Calu3 (cell line): ENCODE measurements around the gene QRICH2. TPM values are rescaled to one million over a fixed set of nuclear protein-coding genes. Genes with fewer than 3 reads are reported as not detected.
"Not testable (repeated sequence)": the region's sequence is repeated elsewhere in the genome, so short reads cannot be mapped to it uniquely, and the experiment has no call there.

ENCODE experiments used
- BruUV-seq: library from RNA; stranded (reverse); fragments of 400-500 nt; replicated peaks from 2 replicates; lab custom pipeline; 2021; lab: Mats Ljungman, UMichigan
- CTCF ChIA-PET: fragments of 300-600 bp; sonication (Branson Sonifier 250); formaldehyde crosslinking; loops from one replicate; lab custom pipeline; 2022; ENCODE audit warnings: antibody characterized with exemption; lab: Charles Lee
- DNase-seq: peaks from one replicate; pipeline ENCODE4 v3.0.0; 2022
- H3K27ac Mint-ChIP-seq: one replicate; pipeline ENCODE4 v1.8.0; 2022; ENCODE audit warnings: mixed read lengths; ENCODE audit not compliant: unreplicated experiment
- H3K27me3 Mint-ChIP-seq: one replicate; pipeline ENCODE4 v1.8.0; 2022; ENCODE audit warnings: mixed read lengths; ENCODE audit not compliant: unreplicated experiment
- H3K36me3 Mint-ChIP-seq: one replicate; pipeline ENCODE4 v1.8.0; 2022; ENCODE audit warnings: mild to moderate bottlenecking, moderate library complexity, mixed read lengths; ENCODE audit not compliant: insufficient read depth, unreplicated experiment
- H3K4me1 Mint-ChIP-seq: one replicate; pipeline ENCODE4 v1.8.0; 2022; ENCODE audit warnings: mild to moderate bottlenecking, low read depth, mixed read lengths; ENCODE audit not compliant: unreplicated experiment
- H3K4me3 Mint-ChIP-seq: one replicate; pipeline ENCODE4 v1.8.0; 2022; ENCODE audit warnings: mild to moderate bottlenecking, low read depth, moderate library complexity, mixed read lengths; ENCODE audit not compliant: unreplicated experiment
- H3K9me3 Mint-ChIP-seq: one replicate; pipeline ENCODE4 v1.8.0; 2022; ENCODE audit warnings: low read depth, mixed read lengths; ENCODE audit not compliant: unreplicated experiment
- CTCF ChIP-seq: fragments of 200-600 bp; IDR thresholded peaks from one replicate; pipeline ENCODE4 v1.8.0; 2022; ENCODE audit warnings: antibody characterized with exemption; ENCODE audit not compliant: unreplicated experiment
- intact Hi-C: fragments of 100-400 bp; cut with micrococcal nuclease; formaldehyde crosslinking; loops from one replicate; pipeline ENCODE4 v1.10.0; 2022; ENCODE audit not compliant: unreplicated experiment
- total RNA-seq: library from RNA; stranded (reverse); gene quantifications from 2 replicates; pipeline ENCODE4 v1.2.3, GENCODE V29; 2022

The QRICH2 gene
- total RNA-seq, 1 experiment from 2014 or later = 3.0 TPM

GRCh38 chr17:76312735-76313134 lies 4.7 kb upstream of the QRICH2 start:
- no TSS peak for BruUV-seq
- CTCF ChIA-PET = no interaction called here
- intact Hi-C loops = no loop called here
- no peak for DNase-seq
- no peak overlapping the region for H3K27ac Mint-ChIP-seq
- H3K9me3 Mint-ChIP-seq = no peaks in the 10 kb centered on the region
- H3K4me3 Mint-ChIP-seq = no peak overlapping the region
- H3K4me1 Mint-ChIP-seq = no peaks in the 10 kb centered on the region
- no peaks in the 10 kb centered on the region for H3K27me3 Mint-ChIP-seq
- peaks cover 16% of the 10 kb centered on the region for H3K36me3 Mint-ChIP-seq
- no peak for TF ChIP-seq CTCF

DNA sequence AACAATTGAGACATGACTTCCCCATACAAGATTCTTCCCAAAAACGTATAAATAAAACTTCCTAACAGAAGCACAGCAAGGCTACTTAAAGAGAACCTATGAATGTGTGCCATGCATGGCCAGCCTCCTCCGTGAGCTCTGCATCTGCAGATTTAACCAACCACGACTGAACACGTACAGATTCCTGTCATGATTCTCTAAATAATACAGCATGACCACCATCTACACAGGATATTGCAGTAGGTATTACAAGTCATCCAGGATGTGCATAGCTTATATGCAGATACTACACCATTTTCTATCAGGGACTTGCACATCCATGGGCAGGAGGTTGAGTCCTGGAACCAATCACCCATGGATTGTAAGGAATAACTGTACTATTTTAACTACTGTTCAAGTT lies 1.4 kb upstream of the QRICH2 start:
- no peak for DNase-seq
- Mint-ChIP-seq H3K9me3 (no peaks in the 10 kb centered on the region), H3K27ac (no peak overlapping the region), H3K4me3 (no peak overlapping the region), H3K36me3 (peaks cover 21% of the 10 kb centered on the region), H3K27me3 (no peaks in the 10 kb centered on the region), H3K4me1 (no peaks in the 10 kb centered on the region)
- CTCF ChIA-PET = interaction anchor here (0.7 kb wide), 1 partner anchor 186 kb away, joined by 5 read pairs; no protein-coding TSS in a partner anchor
- no peak for TF ChIP-seq CTCF
- intact Hi-C loops = no loop called here
- BruUV-seq = no TSS peak

DNA sequence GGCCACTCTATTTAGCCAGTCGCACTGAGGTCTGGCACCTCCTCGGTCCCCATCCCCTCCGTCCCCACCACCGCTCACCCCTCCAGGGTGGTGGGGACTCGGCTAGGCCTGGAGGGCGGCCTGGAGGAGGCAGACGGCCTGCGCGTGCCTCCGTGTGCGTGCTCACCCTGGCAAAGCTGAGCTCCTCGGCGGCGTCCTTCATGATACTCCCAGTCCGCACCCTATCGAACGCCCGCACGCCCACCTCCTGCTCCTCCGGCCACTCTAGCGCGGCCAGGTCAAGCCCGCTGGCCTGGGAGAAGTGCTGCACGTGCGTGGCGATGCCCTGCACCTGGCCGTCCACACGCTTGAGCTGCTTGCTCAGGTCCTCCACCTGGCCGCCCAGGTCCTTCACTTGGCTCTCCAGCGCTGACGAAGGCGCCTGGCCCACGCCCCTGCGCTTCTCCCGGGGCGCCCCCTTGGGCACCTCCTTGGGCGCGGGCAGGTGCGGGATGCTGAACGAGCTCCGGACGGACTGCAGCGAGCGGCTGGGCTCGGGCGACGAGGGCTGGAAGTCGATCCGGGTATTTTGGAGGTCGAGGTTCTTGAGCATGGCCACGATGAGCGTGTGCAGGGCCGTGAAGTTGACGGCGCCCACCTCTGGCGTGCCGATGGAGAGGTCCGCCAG lies 644 bp downstream of the QRICH2 start:
- H3K4me3 Mint-ChIP-seq = no peak overlapping the region
- BruUV-seq = no TSS peak
- peaks cover 21% of the 10 kb centered on the region for H3K36me3 Mint-ChIP-seq
- TF ChIP-seq CTCF = no peak
- H3K27ac Mint-ChIP-seq = no peak overlapping the region
- intact Hi-C loops = no loop called here
- CTCF ChIA-PET = interaction anchor here (0.6 kb wide), 1 partner anchor 88 kb away, joined by 3 read pairs; no protein-coding TSS in a partner anchor
- H3K9me3 Mint-ChIP-seq = no peaks in the 10 kb centered on the region
- H3K27me3 Mint-ChIP-seq = no peaks in the 10 kb centered on the region
- peaks cover 10% of the 10 kb centered on the region for H3K4me1 Mint-ChIP-seq
- no peak for DNase-seq

GRCh38 chr17:76305135-76305454 lies 3.0 kb downstream of the QRICH2 start:
- H3K27me3 Mint-ChIP-seq = not testable (repeated sequence)

More at GRCh38 chr17:76305135-76305454, 3.0 kb downstream of the QRICH2 start:
- H3K36me3 Mint-ChIP-seq = peaks cover 16% of the 10 kb centered on the region
- H3K4me1 Mint-ChIP-seq, H3K9me3 Mint-ChIP-seq, DNase-seq, BruUV-seq, H3K27ac Mint-ChIP-seq, intact Hi-C loops, H3K4me3 Mint-ChIP-seq: not testable (repeated sequence)
- CTCF ChIA-PET = interaction anchor here (0.5 to 1.5 kb wide), 3 partner anchors 25 to 93 kb away, joined by 3 to 5 read pairs (median 3); no protein-coding TSS in a partner anchor
